NK-92 (cell line): ENCODE results near the gene PANK4.

Experiments
- DNase-seq: peaks from one replicate; lab custom pipeline; 2025; ENCODE audit not compliant: unreplicated experiment; lab: John Stamatoyannopoulos, UW

PANK4 gene

GRCh38 chr1:2501041-2501819, 25.2 kb downstream of the PANK4 start:
- DNase-seq = no peak

GRCh38 chr1:2499986-2500596, 26.3 kb downstream of the PANK4 start:
- DNase-seq = no peak

- DNase-seq = no peak
Measured at GRCh38 chr1:2499260-2499659, 27.1 kb downstream of the PANK4 start.

GRCh38 chr1:2498648-2499047, 27.7 kb downstream of the PANK4 start:
- DNase-seq = no peak

- no peak for DNase-seq
Measured at GRCh38 chr1:2497891-2498290, 28.5 kb downstream of the PANK4 start.

GRCh38 chr1:2496746-2497145, 29.6 kb downstream of the PANK4 start:
- no peak for DNase-seq

- no peak for DNase-seq
Measured at GRCh38 chr1:2496087-2496622, 30.2 kb downstream of the PANK4 start.

GRCh38 chr1:2495546-2495945, 30.9 kb downstream of the PANK4 start:
- DNase-seq = no peak

- DNase-seq = no peak
Measured at GRCh38 chr1:2495026-2495425, 31.4 kb downstream of the PANK4 start.

- DNase-seq = no peak
Measured at GRCh38 chr1:2494323-2494693, 32.1 kb downstream of the PANK4 start.

- DNase-seq = no peak
Measured at GRCh38 chr1:2493691-2494322, 32.6 kb downstream of the PANK4 start.

GRCh38 chr1:2493218-2493617, 33.2 kb downstream of the PANK4 start:
- DNase-seq = no peak

GRCh38 chr1:2492091-2492490, 34.3 kb downstream of the PANK4 start:
- no peak for DNase-seq

GRCh38 chr1:2489615-2490014, 36.8 kb downstream of the PANK4 start:
- DNase-seq = no peak

- no peak for DNase-seq
Measured at GRCh38 chr1:2488688-2489087, 37.7 kb downstream of the PANK4 start.

GRCh38 chr1:2486558-2486957, 39.8 kb downstream of the PANK4 start:
- DNase-seq = no peak

GRCh38 chr1:2486041-2486440, 40.4 kb downstream of the PANK4 start:
- no peak for DNase-seq

- DNase-seq = no peak
Measured at GRCh38 chr1:2483970-2484369, 42.4 kb downstream of the PANK4 start.

- no peak for DNase-seq
Measured at GRCh38 chr1:2483026-2483425, 43.4 kb downstream of the PANK4 start.

GRCh38 chr1:2482588-2482987, 43.8 kb downstream of the PANK4 start:
- DNase-seq = no peak

- no peak for DNase-seq
Measured at GRCh38 chr1:2481885-2482284, 44.5 kb downstream of the PANK4 start.

GRCh38 chr1:2480986-2481364, 45.4 kb downstream of the PANK4 start:
- DNase-seq = no peak
